Right forelimb (tissue), 1 donor: ENCODE data around the gene MAD1L1.

Experiments used
- DNase-seq: peaks from one replicate; pipeline ENCODE4 v3.0.0-alpha.2; 2018

MAD1L1 gene

GRCh38 chr7:1802899-1803298, 429.8 kb downstream of the MAD1L1 start:
- no peak for DNase-seq

- no peak for DNase-seq
Measured at GRCh38 chr7:1800902-1801301, 431.8 kb downstream of the MAD1L1 start.

GRCh38 chr7:1798191-1798590, 434.6 kb downstream of the MAD1L1 start:
- no peak for DNase-seq

- no peak for DNase-seq
Measured at GRCh38 chr7:1794888-1795542, 437.7 kb downstream of the MAD1L1 start.

GRCh38 chr7:1787681-1788235, 445.0 kb downstream of the MAD1L1 start:
- DNase-seq: no peak

GRCh38 chr7:1787241-1787640, 445.5 kb downstream of the MAD1L1 start:
- DNase-seq: no peak

GRCh38 chr7:1785839-1786238, 446.9 kb downstream of the MAD1L1 start:
- no peak for DNase-seq

GRCh38 chr7:1781369-1781768, 451.4 kb downstream of the MAD1L1 start:
- DNase-seq: no peak

GRCh38 chr7:1779445-1779844, 453.3 kb downstream of the MAD1L1 start:
- DNase-seq: no peak

GRCh38 chr7:1777122-1777521, 455.6 kb downstream of the MAD1L1 start:
- no peak for DNase-seq

- DNase-seq: no peak
Measured at GRCh38 chr7:1775389-1775788, 457.4 kb downstream of the MAD1L1 start.

- no peak for DNase-seq
Measured at GRCh38 chr7:1770331-1770730, 462.4 kb downstream of the MAD1L1 start.

GRCh38 chr7:1769286-1770200, 463.2 kb downstream of the MAD1L1 start:
- DNase-seq: no peak

- DNase-seq: no peak
Measured at GRCh38 chr7:1768832-1769231, 463.9 kb downstream of the MAD1L1 start.

- DNase-seq: no peak
Measured at GRCh38 chr7:1767524-1767923, 465.2 kb downstream of the MAD1L1 start.
